AG09319 (cell line): ENCODE data around the gene TMEM121.

Experiments
- DNase-seq: peaks from one replicate; pipeline ENCODE4 v3.0.0-alpha.2; 2010; ENCODE audit warnings: low read depth; ENCODE audit errors: extremely low read depth
- CTCF ChIP-seq: IDR thresholded peaks from 2 replicates; pipeline ENCODE4 v1.5.1; 2011; ENCODE audit warnings: low read depth, mild to moderate bottlenecking, inconsistent platforms, low read length, moderate library complexity

The TMEM121 gene

DNA sequence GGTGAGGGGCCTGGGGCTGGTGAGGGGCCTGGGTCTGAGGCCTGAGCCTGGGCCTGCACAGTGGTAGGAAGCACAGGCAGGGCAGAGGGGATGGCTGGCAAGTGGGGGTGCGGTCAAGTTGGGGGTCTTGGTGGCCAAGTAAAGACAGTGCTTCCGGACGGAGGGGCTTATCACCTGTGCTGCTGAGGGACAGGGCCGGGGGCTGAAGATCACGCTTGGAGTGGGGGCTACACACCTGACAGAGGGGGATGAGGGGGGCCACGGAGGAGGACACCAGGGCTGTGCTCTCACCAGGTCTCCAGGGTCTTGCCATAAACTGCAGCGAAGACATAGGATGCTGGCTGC, 23.1 kb upstream of the TMEM121 start:
- no peak for TF ChIP-seq CTCF
- DNase-seq: no peak

DNA sequence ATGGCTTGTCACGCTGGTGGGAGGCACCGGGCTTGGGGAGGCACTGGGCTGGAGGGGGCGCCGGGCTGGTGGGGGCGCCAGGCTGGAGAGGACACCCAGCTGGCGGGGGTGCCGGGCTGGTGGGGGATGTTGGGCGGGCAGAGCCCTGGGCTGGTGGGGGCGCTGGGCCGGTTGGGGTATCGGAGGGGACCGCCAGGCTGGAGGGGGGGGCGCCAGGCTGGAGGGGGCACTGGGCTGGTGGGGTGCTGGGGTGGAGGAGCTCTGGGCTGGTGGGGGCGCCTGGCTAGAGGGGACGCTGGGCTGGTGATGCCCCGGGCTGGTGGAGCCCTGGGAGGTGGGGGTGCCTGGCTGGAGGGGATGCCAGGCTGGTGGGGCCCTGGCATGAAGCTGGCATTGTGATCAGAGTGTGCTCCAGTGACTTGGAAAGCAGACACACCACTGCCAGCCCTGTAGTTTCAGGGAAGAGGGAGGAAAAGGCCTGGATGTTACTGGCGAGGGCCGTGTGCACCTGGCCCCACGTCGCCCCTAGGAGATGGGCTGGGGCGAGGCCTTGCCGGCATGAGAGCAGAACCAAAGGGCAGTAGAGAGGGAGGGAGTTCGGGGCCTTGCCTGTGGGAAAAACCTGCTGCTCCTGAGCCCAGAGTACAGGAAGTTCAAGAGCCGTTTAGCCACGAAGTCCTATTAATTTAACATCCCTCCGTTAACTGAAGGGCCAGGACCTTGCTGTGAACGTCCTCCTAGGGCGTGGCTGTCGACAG, 22.3 kb upstream of the TMEM121 start:
- TF ChIP-seq CTCF: no peak
- no peak for DNase-seq

- no peak for DNase-seq
- no peak for TF ChIP-seq CTCF
Observed at GRCh38 chr14:105505101-105505500, 21.3 kb upstream of the TMEM121 start.

- TF ChIP-seq CTCF: no peak
Observed at GRCh38 chr14:105507247-105507646, 19.1 kb upstream of the TMEM121 start.

GRCh38 chr14:105508069-105508468, 18.3 kb upstream of the TMEM121 start:
- TF ChIP-seq CTCF: no peak
- no peak for DNase-seq

More at GRCh38 chr14:105507247-105507646, 19.1 kb upstream of the TMEM121 start:
- no peak for DNase-seq

GRCh38 chr14:105508601-105509000, 17.8 kb upstream of the TMEM121 start:
- TF ChIP-seq CTCF: no peak
- no peak for DNase-seq

DNA sequence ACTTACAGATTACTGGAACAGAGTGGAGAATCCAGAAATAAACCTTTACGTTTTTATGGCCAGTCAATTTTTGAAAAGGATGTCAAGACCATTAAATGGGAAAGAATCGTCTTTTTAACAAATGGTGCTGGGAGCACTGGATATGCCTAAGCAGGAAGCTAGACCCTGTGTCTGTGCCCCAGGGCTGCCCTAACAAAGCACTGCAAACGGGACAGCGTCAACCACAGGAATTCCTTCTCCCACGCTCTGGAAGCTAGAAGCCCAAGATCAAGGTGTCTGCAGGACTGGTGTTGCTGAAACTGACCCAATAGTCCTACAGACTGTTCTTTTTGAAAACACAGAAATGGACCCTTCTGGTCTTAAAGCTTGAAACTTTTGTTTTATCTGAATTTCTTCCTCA, 9.3 kb upstream of the TMEM121 start:
- DNase-seq: no peak
- no peak for TF ChIP-seq CTCF
